Measurements from ENCODE around the gene IL17D.
"Not testable (repeated sequence)": the region's sequence is repeated elsewhere in the genome, so short reads cannot be mapped to it uniquely, and the experiment has no call there.

Gene IL17D, protein sequence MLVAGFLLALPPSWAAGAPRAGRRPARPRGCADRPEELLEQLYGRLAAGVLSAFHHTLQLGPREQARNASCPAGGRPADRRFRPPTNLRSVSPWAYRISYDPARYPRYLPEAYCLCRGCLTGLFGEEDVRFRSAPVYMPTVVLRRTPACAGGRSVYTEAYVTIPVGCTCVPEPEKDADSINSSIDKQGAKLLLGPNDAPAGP

DNA sequence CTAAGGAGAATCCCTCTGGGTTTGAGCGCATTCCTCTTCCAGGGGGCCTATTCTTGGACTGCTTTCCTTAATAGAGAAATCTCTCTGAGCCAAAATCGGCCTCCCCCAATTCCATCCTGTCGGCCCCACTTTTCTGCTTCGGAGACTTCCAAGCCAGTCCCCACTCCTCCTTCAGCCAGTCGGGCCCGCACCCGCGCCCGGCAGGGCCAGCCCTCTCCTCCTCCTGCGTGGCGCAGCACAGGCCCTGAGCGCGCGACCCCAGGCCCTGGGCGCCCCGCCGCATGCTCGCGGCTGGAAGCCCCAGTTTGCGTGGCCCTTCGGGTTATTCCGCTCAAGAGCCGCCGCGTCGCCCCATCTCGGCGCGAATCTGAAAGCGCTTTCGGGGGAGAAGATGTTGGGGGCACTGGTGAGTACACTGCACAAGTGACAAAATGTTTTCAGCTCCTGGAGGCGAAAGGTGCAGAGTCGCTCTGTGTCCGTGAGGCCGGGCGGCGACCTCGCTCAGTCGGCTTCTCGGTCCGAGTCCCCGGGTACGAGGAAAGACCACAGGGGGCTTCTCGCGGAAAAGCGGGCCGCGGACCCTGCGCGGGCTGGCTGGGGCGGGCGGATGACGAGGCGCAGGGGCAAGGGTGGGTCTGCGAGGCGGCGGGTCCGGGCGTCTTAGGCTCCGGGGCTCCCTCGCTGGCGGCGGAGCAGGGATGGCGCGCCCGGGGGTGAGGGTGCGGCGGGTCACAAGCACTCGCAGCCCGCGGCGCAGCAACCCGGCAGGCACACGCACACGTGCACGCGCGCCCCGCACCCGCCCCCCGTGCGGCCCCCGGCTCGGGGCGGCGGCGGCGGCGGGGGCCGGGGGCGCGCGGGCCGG, at the start of gene IL17D:
Gene IL17D (plus strand): TSS at position 785 of the 865 bp plus-strand sequence. CDS start 303 bp downstream, outside the sequence.
- DNase-seq: no peak

GRCh38 chr13:20654156-20654555, 49.3 kb upstream of the IL17D start:
- no peak for DNase-seq

DNA sequence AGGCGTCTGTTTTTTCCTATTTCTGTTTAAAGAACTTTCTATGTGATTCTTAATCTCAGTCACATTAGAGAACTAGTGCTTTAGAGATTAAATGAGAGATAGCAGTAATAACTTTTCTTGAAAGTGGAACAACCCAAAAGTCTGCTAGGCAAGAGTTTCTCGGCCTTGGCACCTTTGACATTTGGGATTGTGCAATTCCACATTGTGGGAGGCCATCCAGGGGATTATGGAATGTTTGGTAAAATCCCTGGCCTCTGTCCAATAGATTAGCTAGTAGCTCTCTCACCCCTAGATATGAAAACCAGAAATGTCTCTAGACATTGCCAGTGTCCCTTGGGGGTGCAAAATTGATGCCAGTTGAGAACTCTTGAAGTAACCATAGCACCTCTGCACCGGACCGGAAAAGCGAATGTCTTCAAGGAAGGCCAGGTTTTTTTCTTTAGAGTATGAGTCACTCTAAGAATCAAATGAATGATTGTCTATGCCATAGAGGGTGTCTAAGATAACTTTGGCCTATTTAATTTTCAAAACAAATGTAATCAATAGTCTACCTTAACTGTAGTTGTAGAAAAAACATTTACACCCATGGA, 45.0 kb upstream of the IL17D start:
- DNase-seq: no peak

DNA sequence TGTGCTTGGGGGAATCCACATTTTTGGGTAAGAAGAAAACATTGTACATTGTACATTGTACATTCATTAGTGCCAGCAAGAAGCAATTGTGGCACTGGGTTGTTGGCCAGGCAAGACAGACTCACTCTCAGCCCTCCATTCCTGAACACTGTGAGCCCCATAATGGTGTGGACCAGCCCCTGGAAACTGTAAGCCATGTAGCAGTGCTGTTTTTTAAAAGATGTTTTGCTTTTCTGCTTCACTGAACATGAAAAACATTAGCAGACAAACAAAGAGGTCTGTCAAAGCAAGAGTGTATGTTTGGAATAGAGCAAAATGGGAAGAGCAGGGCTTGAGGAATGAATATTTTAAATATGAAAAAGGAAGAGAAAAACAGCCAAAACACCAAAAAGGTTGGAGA, 39.1 kb upstream of the IL17D start:
- no peak for DNase-seq

- DNase-seq: no peak
These were observed 36.6 kb upstream of the IL17D start for GRCh38 chr13:20666948-20667347.

GRCh38 chr13:20667857-20668437, 35.6 kb upstream of the IL17D start:
- no peak for DNase-seq

DNA sequence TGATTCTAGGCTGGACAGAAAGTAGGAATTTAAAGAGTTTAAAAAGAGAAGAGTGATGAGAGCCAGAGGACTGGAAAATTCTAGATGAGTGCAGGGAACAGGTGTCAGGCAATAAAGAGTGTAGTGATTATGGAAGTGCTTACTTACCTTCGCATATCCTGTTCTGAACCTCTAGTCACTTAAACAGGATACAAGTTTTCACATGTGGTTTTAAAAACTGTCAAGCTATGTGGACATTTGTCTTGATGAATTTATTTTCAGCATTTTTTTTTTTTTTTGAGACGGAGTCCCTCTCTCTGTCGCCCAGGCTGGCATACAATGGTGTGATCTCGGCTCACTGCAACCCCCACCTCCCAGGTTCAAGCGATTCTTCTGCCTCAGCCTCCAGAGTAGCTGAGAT, 34.3 kb upstream of the IL17D start:
- no peak for DNase-seq

DNA sequence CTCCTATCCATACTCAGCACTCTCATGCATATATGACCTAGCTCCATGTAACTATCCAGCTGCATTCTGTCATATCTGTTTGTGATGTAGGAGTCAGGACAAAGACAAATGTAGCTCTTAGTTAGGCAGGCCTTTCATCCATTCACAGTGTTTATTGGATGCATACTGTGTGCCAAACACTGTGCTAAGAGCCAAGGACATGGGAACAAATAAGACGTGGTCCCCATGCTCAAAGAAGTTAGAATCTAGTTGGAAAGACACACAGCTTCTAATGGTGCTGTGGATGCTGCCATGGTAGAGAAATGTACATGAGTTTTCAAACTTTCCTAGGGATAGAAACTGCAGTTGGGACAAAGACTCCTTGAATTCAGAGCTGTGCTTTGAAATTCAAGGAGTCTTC, 31.7 kb upstream of the IL17D start:
- no peak for DNase-seq

GRCh38 chr13:20672772-20673171, 30.7 kb upstream of the IL17D start:
- no peak for DNase-seq

GRCh38 chr13:20673715-20674114, 29.8 kb upstream of the IL17D start:
- DNase-seq: no peak

- no peak for DNase-seq
These were observed 27.3 kb upstream of the IL17D start for GRCh38 chr13:20676213-20676612.

GRCh38 chr13:20678606-20679005, 24.9 kb upstream of the IL17D start:
- DNase-seq: not testable (repeated sequence)

DNA sequence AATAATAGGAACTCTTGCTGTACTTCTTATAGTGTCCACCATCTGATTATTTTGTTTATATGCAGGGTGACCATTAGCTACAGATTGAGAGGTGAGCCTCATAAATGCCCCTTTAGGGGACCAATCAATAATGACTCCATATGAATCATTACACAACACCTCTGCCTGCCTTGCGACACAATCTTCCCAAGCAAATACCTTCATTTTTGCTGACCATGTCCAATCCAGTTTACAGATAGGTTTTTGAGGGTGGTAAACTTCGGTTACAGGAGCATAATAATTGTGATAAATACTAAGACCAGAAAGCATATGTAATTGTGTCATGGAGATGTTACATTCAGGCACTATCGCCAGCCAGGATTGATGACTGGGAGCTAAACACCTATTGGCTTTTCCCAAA, 23.6 kb upstream of the IL17D start:
- DNase-seq: no peak

- no peak for DNase-seq
These were observed 23.0 kb upstream of the IL17D start for GRCh38 chr13:20680416-20681080.

GRCh38 chr13:20681481-20681880, 22.0 kb upstream of the IL17D start:
- DNase-seq: not testable (repeated sequence)

DNA sequence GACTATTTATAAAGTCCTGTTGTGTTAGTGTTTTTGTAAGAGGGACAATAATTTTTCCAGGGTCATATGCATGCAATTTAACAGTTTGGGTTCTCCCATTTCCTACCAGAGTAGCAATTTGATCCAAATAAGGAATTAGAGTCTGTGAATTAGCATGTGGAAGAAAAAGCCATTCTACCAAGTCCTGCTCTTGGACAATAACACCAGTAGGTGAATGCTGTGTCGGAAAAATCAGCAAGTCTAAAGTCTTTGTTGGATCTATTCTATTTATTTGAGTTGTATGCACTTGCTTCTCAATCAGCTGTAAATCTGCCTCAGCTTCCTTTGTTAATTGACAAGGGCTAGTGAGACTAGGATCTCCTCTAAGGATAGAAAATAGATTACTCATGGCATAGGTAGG, 21.4 kb upstream of the IL17D start:
- no peak for DNase-seq

DNA sequence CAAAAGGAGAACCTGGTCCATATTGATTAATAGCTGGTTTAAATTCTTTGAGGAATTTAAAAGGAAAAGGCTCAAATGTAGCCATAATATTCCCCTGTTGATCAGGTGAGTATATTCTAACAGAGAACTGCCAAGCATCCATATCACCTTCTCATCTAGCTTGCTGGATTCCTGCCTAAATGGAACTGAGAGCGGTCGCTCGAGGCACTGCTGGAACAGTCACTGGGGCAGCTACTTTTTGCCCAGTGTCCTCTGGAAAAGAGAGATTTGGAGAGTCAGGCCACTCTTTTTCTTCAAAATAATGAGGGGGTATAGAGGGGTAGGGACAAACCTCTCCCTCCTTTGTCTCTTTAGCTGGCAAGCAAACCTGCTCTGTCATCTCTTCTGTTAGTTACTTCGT, 19.5 kb upstream of the IL17D start:
- DNase-seq: no peak

DNA sequence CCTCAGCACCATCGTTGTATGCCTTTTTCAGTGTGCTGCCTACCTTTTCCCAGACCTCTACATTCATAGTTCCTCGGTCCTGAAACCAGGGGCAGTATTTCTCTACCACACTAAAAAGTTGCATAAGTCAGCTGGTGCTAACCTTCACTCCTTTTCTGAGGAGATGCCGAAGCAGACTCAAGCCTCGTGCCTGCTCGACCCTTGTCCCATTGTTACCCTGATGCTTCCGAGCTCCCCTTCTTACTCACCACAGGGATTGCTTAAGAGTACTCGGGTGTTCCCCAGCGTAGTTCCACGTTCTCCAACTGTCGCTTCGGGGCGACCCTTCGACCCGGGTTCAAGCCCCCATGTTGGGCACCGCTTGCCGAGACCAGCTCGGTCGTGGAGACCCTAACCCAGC, 19.0 kb upstream of the IL17D start:
- no peak for DNase-seq

- DNase-seq: no peak
These were observed 18.4 kb upstream of the IL17D start for GRCh38 chr13:20685092-20685491.

GRCh38 chr13:20686167-20686566, 17.3 kb upstream of the IL17D start:
- no peak for DNase-seq

DNA sequence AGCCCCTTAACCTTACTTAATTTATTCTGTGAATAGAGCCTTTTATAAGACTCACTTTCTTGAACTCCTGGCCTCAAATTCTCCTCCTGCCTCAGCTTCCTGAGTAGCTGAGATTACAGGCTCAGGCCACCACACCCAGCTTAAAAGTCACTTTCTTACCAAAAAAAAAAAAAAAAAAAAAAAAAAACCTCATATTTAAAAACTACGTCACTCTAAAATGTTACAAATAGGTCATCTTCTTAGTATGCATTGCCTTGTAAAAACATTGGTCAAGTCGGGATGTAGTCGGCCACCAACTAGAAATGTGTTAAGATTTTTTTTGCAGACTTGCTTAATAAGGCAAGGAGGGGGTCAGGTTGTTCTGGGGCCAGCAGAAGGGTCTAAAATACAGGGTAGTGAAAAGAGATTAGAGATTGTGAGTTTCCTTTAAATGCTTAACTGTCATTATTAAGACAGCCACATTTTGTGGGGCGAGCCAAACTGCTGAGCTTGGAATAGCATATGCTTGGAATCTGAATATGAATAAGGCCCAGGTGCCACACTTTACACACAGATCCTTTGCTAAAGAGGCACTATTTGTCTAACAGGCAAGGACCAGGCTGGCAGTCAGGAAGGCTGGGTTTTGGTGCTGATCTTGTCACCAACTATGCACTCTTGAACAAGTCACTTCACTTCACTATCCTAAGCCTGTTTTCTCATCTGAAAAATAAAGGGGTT, 16.5 kb upstream of the IL17D start:
- no peak for DNase-seq

GRCh38 chr13:20689291-20689690, 14.2 kb upstream of the IL17D start:
- no peak for DNase-seq

DNA sequence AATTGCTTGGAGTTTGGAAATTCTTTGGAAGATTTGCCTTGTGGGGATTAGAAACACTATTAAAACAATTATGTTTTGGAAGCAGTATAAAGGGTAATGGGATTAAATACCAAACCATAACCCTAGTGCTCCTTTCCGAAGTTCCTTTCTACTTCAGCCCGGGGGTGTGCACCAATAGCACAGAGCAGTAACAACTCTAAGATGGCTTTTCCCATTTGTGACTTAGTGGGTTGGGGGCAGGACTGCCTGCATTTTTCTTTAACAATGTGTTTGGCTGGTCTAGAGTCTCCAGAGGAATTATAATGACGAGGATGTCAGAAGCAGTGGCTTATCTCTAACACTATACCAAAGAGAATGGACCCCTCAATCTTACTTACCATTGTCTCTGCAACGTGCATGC, 11.9 kb upstream of the IL17D start:
- DNase-seq: no peak
